Fibroblast of lung (primary cell): ENCODE data around the gene DPH2.

ENCODE experiments used
- EZH2 ChIP-seq: IDR thresholded peaks from 2 replicates; pipeline ENCODE4 v1.5.1; 2012; ENCODE audit warnings: low read length, control low read depth, mild to moderate bottlenecking; ENCODE audit errors: missing control alignments
- TF ChIP-seq, protein P1 (sequence below), 2 donors: IDR thresholded peaks in 1 of 2; conservative IDR thresholded peaks in 1 of 2; 1 replicate in 1 of 2; 2 replicates in 1 of 2; pipeline ENCODE4 v1.5.1; 2011 to 2012; ENCODE audit warnings: low read length in 2 of 2, control low read depth in 1 of 2, inconsistent platforms in 1 of 2, low read depth in 1 of 2, mild to moderate bottlenecking in 1 of 2

DNA sequence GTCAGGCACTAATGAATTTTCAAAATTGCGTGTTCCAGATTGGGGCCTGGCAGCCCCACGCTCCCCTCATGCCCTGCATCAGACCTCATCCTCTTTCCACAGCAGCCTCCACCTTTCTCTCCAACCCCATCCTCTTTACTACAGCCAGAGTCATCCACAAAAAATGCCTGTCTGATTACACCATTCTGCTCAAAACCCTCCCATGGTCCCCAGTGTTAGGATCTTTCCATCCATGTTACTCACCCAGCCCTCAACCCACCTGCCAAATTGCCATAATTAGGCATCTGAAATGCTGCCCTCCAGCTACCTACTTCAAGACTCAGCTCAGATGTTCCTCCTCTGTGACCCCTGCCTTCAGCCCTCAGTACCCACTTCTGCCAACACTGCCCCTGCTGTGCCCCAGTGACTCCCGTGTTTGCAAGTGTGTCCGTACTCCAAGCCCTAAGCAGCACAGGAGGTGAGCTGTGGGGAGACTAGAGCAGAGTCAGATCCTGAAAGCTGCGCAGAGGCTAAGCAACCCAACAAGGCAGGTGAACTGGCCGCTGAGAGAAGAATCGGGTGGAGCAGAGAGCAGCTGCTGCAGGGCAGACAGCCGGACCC, 36.9 kb upstream of the DPH2 start:
- TF ChIP-seq, protein P1, sequence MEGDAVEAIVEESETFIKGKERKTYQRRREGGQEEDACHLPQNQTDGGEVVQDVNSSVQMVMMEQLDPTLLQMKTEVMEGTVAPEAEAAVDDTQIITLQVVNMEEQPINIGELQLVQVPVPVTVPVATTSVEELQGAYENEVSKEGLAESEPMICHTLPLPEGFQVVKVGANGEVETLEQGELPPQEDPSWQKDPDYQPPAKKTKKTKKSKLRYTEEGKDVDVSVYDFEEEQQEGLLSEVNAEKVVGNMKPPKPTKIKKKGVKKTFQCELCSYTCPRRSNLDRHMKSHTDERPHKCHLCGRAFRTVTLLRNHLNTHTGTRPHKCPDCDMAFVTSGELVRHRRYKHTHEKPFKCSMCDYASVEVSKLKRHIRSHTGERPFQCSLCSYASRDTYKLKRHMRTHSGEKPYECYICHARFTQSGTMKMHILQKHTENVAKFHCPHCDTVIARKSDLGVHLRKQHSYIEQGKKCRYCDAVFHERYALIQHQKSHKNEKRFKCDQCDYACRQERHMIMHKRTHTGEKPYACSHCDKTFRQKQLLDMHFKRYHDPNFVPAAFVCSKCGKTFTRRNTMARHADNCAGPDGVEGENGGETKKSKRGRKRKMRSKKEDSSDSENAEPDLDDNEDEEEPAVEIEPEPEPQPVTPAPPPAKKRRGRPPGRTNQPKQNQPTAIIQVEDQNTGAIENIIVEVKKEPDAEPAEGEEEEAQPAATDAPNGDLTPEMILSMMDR (conservative IDR thresholded peaks at IDR 0.05 in 1 of 2, IDR thresholded peaks at IDR 0.05 in 1 of 2; ENCODE audit: low read depth in 1 of 2, low read length in 2 of 2) = no peak
- no peak for TF ChIP-seq EZH2
